AG04449 (cell line): Measurements from ENCODE around the gene NTM.

ENCODE experiments used
- CTCF ChIA-PET: fragments of 350-600 bp; formaldehyde crosslinking; extraction: SDS; loops from one replicate; lab custom pipeline; 2021; ENCODE audit warnings: antibody characterized with exemption; lab: Yijun Ruan, JAX
- POLR2A ChIA-PET: fragments of 400-600, 350-600 bp; formaldehyde crosslinking; extraction: SDS; loops from one replicate; lab custom pipeline; 2020; ENCODE audit warnings: antibody characterized with exemption, inconsistent platforms; lab: Yijun Ruan, JAX
- DNase-seq: peaks from one replicate; pipeline ENCODE4 v3.0.0-alpha.2; 2010; ENCODE audit warnings: low read depth, low spot score
- H3K4me3 ChIP-seq: 2 replicates; pipeline ENCODE4 v1.5.1; 2011; ENCODE audit warnings: low read depth, mild to moderate bottlenecking, control low read depth, low read length
- TF ChIP-seq, protein P1 (sequence below): IDR thresholded peaks from one replicate; pipeline ENCODE4 v1.5.1; 2011; ENCODE audit warnings: mild to moderate bottlenecking, moderate library complexity, low read length, control low read depth, inconsistent platforms; ENCODE audit not compliant: insufficient read depth; ENCODE audit errors: missing control alignments

Gene NTM

DNA sequence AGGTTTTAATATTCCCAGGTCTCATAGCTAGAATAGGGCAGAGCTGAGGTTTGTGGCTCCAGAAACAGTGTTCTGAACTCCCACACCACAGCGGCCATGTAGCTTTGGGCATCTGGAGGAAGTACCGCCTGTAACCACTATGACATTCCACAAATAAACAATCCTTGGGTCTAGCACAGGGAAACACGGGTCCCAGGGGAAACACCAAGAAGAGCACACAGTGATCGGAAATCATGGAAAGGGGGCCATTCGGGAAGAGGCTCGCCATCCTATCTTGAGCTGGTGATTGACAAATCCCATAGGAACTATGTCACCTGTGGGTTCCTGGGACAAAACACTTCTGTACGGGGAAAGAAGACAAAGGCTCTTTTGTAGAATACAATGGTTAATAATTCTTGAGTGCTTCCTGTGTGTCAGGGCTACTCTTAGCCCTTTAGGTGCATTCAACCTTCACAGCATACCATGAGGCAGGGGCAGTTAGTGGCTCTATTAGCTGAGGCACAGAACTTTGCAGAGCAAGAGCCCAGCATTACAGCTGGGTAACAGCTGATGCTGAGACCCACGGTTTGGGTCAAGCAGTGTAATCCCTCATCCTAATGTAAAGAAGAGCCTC is 514.2 kb downstream of the NTM start:
- no peak for DNase-seq
- H3K4me3 ChIP-seq, result no peak overlapping the region
- POLR2A ChIA-PET, result no interaction called here
- CTCF ChIA-PET, result interaction anchor here (0.9 to 2.2 kb wide), 4 partner anchors 9 to 17 kb away, joined by 3 to 9 read pairs (median 3); no protein-coding TSS in a partner anchor
- TF ChIP-seq, protein P1, sequence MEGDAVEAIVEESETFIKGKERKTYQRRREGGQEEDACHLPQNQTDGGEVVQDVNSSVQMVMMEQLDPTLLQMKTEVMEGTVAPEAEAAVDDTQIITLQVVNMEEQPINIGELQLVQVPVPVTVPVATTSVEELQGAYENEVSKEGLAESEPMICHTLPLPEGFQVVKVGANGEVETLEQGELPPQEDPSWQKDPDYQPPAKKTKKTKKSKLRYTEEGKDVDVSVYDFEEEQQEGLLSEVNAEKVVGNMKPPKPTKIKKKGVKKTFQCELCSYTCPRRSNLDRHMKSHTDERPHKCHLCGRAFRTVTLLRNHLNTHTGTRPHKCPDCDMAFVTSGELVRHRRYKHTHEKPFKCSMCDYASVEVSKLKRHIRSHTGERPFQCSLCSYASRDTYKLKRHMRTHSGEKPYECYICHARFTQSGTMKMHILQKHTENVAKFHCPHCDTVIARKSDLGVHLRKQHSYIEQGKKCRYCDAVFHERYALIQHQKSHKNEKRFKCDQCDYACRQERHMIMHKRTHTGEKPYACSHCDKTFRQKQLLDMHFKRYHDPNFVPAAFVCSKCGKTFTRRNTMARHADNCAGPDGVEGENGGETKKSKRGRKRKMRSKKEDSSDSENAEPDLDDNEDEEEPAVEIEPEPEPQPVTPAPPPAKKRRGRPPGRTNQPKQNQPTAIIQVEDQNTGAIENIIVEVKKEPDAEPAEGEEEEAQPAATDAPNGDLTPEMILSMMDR, result no peak

DNA sequence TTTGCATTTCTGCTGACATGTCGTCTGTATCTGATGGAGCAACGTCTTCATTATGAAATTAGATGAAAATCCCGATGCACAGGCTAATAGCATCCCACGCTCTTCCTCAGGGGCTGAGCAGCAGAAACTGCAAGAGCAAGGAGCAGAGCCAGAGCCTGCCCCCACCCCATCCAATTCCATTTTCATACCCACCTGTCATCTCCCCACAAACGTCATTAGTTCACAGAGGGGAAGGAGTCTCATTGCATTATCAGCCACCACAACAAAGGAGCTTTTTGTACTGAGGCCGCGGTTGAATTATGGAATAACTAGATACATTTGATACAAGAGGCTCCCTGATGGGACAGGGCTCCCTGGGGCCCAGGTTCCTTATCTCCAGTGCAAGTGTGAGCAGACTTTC is 515.0 kb downstream of the NTM start:
- no peak for DNase-seq
- TF ChIP-seq, protein P1, result no peak
- no peak overlapping the region for H3K4me3 ChIP-seq
- CTCF ChIA-PET, result interaction anchor here (0.9 to 2.2 kb wide), 3 partner anchors 8 to 19 kb away, joined by 3 to 9 read pairs (median 5); no protein-coding TSS in a partner anchor
- POLR2A ChIA-PET, result no interaction called here

DNA sequence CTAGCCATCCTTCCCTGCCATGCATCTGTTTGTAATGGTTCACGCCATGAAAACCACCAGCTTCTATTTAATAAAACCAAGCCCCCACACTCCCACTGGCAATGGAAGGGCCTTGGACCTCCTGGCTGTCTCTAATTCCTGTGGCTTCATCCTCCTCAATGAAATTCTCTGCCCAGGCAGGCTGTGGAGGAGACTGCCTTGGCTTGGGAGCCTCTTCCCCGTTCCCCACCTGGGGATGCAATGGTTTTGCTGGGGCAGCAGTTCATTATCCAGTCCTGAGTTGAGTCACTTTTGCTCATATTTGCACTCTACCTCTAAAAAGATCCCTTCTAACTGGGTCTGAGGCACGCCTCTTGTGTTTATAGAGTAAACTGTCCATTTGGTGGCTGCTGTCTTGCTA is 515.8 kb downstream of the NTM start:
- no peak overlapping the region for H3K4me3 ChIP-seq
- TF ChIP-seq, protein P1, result no peak
- POLR2A ChIA-PET, result no interaction called here
- DNase-seq, result no peak
- CTCF ChIA-PET, result interaction anchor here (0.9 to 2.2 kb wide), 5 partner anchors 8 to 138 kb away, joined by 3 to 9 read pairs (median 5); no protein-coding TSS in a partner anchor

DNA sequence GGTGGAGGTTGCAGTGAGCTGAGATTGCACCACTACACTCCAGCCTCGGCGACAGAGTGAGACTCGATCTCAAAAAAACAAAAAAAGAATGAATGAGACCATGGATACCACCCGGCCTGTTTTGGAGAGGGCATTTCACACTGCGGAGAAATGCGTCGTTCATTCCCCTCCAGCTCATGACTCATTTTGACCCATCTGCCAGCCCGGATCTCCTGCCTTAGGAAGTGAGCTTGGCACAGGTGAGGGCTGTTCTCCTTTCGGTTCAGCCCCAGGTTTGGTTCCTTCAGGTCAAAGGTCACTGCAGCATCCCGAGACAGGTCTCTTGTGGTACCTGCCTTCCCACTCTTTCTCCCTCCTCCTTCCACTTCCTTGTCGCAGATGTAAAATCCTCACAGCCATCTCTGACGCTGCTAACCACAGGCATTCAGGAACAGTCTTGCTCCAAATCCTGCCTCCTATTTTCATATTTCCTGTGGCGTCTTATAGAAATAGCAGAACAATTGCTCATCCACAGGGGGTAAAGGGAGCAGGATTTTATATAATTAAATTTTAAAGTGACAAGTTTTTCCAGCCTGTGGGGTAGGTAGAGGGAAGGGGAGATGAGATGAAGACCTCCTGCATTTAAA is 517.9 kb downstream of the NTM start:
- peak; percentile 82 for DNase-seq
- TF ChIP-seq, protein P1, result no peak
- no peak overlapping the region for H3K4me3 ChIP-seq
- ChIA-PET CTCF (interaction anchor here (1.1 to 5.4 kb wide), 3 partner anchors 18 to 140 kb away, joined by 4 to 27 read pairs (median 17); no protein-coding TSS in a partner anchor), POLR2A (interaction anchor here (0.6 to 1.6 kb wide), 3 partner anchors 136 to 195 kb away, joined by 3 read pairs; no protein-coding TSS in a partner anchor)

DNA sequence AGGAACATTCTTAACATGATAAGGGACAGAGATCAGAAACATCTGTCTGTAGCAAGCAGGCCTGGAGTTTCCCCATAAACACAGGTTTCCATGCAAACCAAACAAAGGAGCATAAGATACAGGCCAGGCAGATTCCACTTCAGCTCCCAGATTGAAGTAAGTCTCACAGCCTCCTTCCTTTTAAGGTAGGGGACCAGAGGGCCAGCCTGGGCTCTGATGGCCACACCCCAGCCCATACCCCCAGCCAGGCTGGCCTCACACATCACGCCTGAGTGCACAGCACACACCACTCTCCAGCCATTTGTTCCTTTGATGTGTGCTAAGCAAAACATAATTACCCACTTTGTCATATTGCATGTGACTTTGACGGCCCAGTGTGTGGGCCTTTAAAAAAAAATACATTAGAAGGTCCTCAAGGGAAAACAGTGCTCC is 518.7 kb downstream of the NTM start:
- TF ChIP-seq, protein P1, result no peak
- CTCF ChIA-PET, result interaction anchor here (1.3 to 5.4 kb wide), 5 partner anchors 11 to 141 kb away, joined by 4 to 27 read pairs (median 8); no protein-coding TSS in a partner anchor
- POLR2A ChIA-PET, result interaction anchor here (1.6 kb wide), 1 partner anchor 196 kb away, joined by 3 read pairs; no protein-coding TSS in a partner anchor

More for the DNA sequence above, 518.7 kb downstream of the NTM start:
- DNase-seq, result peak; percentile 80
- H3K4me3 ChIP-seq, result no peak overlapping the region
